GM18517 (cell line): ENCODE results near the gene GALNT11.
"Not testable (repeated sequence)": the region's sequence is repeated elsewhere in the genome, so short reads cannot be mapped to it uniquely, and the experiment has no call there.

Experiments used
- ATAC-seq: cut with Tn5 transposase; IDR thresholded peaks from one replicate; pipeline ENCODE4 v1.9.1; 2021; ENCODE audit warnings: mild to moderate bottlenecking, moderate library complexity; ENCODE audit not compliant: unreplicated experiment

The GALNT11 gene

DNA sequence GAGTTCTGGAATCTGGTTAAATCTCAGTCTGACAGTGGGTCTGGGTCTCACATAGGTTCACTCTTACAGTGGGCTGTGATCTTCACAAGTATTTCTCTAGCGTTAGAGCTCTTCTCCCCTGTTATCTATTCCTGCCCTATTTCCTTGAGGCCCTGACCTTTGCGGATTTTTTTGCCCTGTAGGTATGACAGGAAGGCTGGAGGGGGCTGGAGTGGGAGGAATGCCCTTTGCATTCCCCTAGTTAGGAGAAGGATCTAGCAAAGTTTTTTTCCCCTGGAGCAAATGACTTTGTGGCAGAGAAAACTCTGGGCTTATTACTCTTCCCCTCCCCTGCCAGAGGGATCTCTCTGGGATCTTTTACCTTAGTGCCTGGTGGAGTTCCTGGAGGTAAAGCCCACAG is 49.2 kb downstream of the GALNT11 start:
- no peak for ATAC-seq

GRCh38 chr7:152075379-152075778 is 49.9 kb downstream of the GALNT11 start:
- ATAC-seq = not testable (repeated sequence)

DNA sequence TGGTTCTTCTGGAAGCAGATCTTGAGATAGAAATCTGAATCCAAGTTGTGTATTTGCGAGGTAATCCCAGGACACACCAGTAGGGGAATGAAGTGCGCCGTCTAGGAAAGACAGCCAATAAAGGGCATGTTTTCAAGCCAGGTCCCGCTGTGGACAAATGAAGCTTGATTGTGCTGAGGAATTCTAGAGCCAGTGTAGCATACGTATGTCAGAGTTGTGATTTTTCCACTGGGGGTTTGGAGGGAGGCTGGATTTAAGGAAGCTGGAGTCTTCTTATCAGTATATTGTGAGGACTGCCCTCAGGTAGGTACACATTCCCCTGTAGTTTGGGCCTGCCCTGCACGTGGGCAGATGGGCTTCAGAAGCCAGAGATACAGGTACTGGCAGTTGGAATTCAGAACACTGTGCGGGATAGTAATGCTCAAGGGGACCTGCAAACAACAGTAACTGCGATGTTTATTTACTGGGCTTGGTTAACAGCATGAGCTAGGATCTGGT is 50.9 kb downstream of the GALNT11 start:
- no peak for ATAC-seq

- ATAC-seq = no peak
These were observed 51.8 kb downstream of the GALNT11 start for GRCh38 chr7:152076940-152077933.

- no peak for ATAC-seq
These were observed 52.6 kb downstream of the GALNT11 start for GRCh38 chr7:152078025-152078424.

DNA sequence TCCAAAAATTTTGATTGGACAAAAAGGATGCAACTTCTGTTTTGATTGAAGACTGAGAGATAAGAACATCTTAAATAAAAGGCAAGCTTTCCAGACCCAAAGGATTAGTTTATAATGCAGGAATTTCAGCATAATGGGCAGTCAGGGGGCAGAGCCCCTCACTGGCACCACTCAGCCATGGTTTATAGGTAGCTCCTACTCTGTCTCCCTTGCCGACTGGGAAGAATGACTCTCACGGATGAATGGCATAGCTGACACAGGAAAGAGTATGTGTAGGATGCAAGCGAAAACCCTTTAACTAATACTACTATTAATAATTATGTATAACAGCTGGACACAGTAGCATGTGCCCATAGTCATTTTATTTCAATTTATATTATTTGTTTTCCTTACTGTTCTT is 53.3 kb downstream of the GALNT11 start:
- no peak for ATAC-seq

- no peak for ATAC-seq
These were observed 55.6 kb downstream of the GALNT11 start for GRCh38 chr7:152081088-152081487.

GRCh38 chr7:152082073-152082721 is 56.7 kb downstream of the GALNT11 start:
- not testable (repeated sequence) for ATAC-seq

- no peak for ATAC-seq
These were observed 59.7 kb downstream of the GALNT11 start for GRCh38 chr7:152085131-152085530.

- no peak for ATAC-seq
These were observed 61.0 kb downstream of the GALNT11 start for GRCh38 chr7:152086513-152086912.

DNA sequence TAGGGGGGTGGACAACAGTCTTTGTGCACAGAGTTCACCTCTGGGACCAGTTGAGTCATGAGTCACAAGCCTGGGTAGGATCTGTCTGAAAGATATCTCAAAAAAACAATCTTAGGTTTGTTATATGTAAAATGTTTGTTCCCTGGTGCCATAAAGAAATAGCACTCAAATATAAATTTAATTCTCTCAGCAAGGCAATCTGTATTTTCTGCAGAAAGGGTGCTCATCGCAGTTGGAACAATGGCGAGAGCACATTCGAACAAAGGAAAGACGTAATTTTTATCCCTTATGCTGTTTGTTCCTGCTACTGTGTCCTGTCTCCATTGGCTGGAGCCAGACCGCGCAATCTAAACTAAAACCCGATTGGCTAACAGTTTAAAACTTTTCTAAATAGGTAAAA is 63.7 kb downstream of the GALNT11 start:
- no peak for ATAC-seq

DNA sequence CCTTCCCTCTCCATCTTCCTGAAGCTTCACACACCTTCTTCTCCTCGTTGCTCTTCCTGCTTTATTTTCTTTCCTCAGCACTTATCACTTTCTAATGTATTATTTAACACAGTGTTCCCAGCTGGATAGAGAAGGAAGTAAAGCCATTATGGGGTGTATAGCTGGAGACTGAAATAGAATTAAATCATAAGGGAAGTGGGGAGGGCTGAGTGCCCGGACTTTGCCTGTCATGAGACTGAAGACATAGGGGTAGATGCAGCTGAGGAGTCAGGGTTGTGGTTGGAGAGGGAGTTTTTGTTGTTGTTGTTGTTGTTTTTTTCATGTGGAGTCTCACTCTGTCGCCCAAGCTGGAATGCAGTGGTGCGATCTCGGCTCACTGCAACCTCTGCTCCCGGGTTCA is 65.3 kb downstream of the GALNT11 start:
- ATAC-seq = no peak

DNA sequence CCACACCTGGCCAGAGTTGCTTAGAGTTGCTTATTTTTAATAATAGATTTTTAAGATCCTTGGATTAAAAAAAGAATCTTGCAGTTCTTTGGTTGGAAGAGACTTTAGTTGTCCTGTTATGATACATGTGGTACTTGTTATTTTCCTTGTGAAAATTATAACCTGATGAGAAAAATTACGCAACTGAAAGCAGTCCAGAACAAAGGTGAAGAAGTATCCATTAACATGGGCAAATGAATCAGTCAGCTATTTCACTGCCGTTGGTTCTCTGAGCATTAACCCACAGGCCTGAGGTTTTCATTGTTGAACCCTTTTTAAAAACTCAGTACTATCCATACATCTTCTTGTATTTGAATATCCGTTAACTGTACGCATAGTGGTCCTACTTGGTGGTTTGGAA is 68.2 kb downstream of the GALNT11 start:
- ATAC-seq = no peak

DNA sequence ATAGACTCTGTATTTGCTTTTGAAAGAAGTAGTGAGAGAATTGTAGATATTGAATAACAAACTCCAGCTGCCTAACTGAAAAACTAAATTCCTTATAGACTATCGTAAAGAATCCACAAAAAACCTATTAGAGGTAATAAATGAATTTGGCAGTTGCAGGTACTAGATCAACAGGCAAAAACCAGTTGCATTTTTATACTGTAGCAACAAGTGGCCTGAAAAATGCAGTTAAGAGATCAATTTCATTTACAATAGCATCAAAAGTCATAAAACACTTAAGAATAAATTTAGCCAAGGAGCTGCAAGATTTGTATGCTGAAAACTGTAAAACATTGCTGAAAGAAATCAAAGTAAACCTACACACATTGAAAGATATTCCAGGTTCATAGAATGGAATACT is 70.3 kb downstream of the GALNT11 start:
- ATAC-seq = no peak

GRCh38 chr7:152097330-152097729 is 71.9 kb downstream of the GALNT11 start:
- ATAC-seq = no peak

- ATAC-seq = no peak
These were observed 77.6 kb downstream of the GALNT11 start for GRCh38 chr7:152103066-152103465.

GRCh38 chr7:152103691-152104090 is 78.2 kb downstream of the GALNT11 start:
- ATAC-seq = no peak

- ATAC-seq = no peak
These were observed 79.7 kb downstream of the GALNT11 start for GRCh38 chr7:152105205-152105604.

DNA sequence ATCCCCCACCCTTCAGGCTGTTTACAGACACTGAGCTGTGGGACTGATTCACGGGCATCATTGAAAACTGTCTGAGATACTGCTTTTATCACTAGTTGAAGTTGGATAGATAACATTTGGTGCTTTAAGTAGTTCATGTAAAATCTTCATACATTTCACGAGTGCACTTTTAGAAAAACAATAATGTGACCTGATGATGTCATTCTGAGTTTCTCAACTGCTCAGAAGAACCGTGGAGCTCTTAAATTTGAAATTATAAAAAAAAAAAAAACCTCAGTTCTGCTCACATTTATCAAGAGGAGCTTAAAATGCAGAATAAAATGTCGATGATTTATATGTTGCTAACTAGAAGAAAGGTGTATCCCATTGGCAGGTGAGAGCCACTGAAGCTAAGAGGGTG is 81.5 kb downstream of the GALNT11 start:
- no peak for ATAC-seq

- ATAC-seq = no peak
These were observed 82.5 kb downstream of the GALNT11 start for GRCh38 chr7:152107945-152108344.

DNA sequence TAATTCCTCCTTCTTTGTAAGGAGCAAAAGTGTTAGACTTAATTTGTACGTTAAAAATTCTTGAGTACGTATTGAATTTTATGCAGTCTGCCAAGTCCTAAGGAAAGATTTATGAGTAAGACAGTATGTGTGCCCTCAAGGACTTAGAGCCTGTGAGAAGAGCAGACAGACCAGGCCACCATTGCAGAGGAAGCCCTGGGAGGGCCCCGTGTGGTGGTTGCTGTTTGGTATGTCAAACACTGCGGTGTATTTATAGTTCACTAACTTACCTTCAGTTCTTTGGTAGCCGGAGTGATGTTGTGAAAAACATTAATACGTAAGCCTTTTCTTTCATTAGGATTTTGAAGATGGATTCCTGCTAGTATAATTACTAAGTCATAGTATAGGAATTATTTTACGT is 82.9 kb downstream of the GALNT11 start:
- ATAC-seq = no peak

- ATAC-seq = no peak
These were observed 87.4 kb downstream of the GALNT11 start for GRCh38 chr7:152112829-152113228.
